Smooth muscle cell (in vitro differentiated cells): ENCODE data around the gene FGB. TPM values are rescaled to one million over a fixed set of nuclear protein-coding genes. Genes with fewer than 3 reads are reported as not detected.

ENCODE experiments used
- DNase-seq: peaks from one replicate; lab custom pipeline; 2025; ENCODE audit not compliant: unreplicated experiment; lab: John Stamatoyannopoulos, UW
- H2AFZ ChIP-seq: fragments of 200-600 bp; sonication (generic); 2 replicates; pipeline ENCODE4 v1.6.0; 2016; ENCODE audit warnings: antibody characterized with exemption, low read depth, mild to moderate bottlenecking
- H3F3A ChIP-seq: fragments of 200-600 bp; sonication (generic); 2 replicates; pipeline ENCODE4 v1.6.0; 2017; ENCODE audit warnings: antibody characterized with exemption, low read depth
- H3K27ac ChIP-seq: fragments of 200-600 bp; sonication (generic); 2 replicates; pipeline ENCODE4 v1.5.1; 2016; ENCODE audit warnings: low read depth, mild to moderate bottlenecking
- H3K27me3 ChIP-seq: fragments of 200-600 bp; sonication (generic); 2 replicates; pipeline ENCODE4 v1.6.1; 2016; ENCODE audit warnings: low read depth, mild to moderate bottlenecking
- H3K36me3 ChIP-seq: fragments of 200-600 bp; sonication (generic); 2 replicates; pipeline ENCODE4 v1.5.1; 2016; ENCODE audit warnings: low read depth
- H3K4me1 ChIP-seq: fragments of 200-600 bp; sonication (generic); 2 replicates; pipeline ENCODE4 v1.5.1; 2016; ENCODE audit warnings: low read depth
- H3K4me2 ChIP-seq: fragments of 200-600 bp; sonication (generic); 2 replicates; pipeline ENCODE4 v1.6.0; 2016; ENCODE audit warnings: mild to moderate bottlenecking
- H3K4me3 ChIP-seq: fragments of 200-600 bp; sonication (generic); 2 replicates; pipeline ENCODE4 v1.5.1; 2016; ENCODE audit warnings: mild to moderate bottlenecking
- H3K79me2 ChIP-seq: fragments of 200-600 bp; sonication (generic); 2 replicates; pipeline ENCODE4 v1.6.0; 2016; ENCODE audit warnings: low read depth, mild to moderate bottlenecking
- H3K9ac ChIP-seq: fragments of 200-600 bp; sonication (generic); 2 replicates; pipeline ENCODE4 v1.6.0; 2016; ENCODE audit warnings: low read depth
- H3K9me3 ChIP-seq: fragments of 200-600 bp; sonication (generic); replicated peaks from 2 replicates; pipeline ENCODE4 v1.5.1; 2016; ENCODE audit warnings: low read depth
- H4K20me1 ChIP-seq: fragments of 200-600 bp; sonication (generic); 2 replicates; pipeline ENCODE4 v1.6.0; 2016; ENCODE audit warnings: low read depth
- WGBS: methylation state at CpG from one replicate; pipeline ENCODE4 v1.1.7; 2016; ENCODE audit warnings: low lambda C conversion rate; 5-methylcytosine and 5-hydroxymethylcytosine counted together
- polyA plus RNA-seq: library from polyadenylated mRNA; unstranded; fragments of >200 nt; fragmentation: Nextera tagmentation; extraction: Ambion mirVana; gene quantifications from 2 replicates; pipeline ENCODE4 v1.2.1, GENCODE V29; 2016
- total RNA-seq: library from RNA; depleted of rRNA; stranded (reverse); fragments of >200 nt; gene quantifications from 2 replicates; pipeline ENCODE4 v1.2.3, GENCODE V29; 2014
- TF ChIP-seq, protein P1 (sequence below): fragments of 200-600 bp; sonication (generic); IDR thresholded peaks from 2 replicates; pipeline ENCODE4 v1.5.1; 2017; ENCODE audit warnings: borderline replicate concordance, mild to moderate bottlenecking, antibody characterized with exemption; ENCODE audit not compliant: insufficient read depth, poor library complexity, severe bottlenecking

Gene FGB
- total and polyA plus RNA-seq, 2 experiments from 2014 or later: 1.1 TPM; not detected in 1

DNA sequence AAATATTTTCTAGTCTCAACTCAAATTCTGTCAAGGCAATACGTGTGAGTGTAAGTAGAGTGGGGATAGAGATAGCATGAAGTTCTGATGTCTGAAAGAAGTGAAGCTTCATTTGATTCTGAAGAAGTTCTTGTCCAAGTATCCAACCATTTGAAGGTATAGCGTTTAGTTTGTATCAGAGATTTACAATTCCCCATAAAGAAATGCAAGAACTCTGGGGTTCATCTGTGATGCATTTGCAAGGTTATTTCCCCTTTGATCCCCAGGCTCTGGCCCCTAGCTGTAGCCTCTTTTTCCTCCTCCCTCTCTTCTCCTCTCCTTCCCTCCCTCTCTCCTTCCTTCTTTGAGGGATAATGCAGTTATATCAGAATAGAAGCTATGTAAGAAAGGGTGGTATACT lies 19.9 kb downstream of the FGB start:
- Histone ChIP-seq H3K4me1 (no peaks in the 10 kb centered on the region), H3F3A (no peaks in the 10 kb centered on the region), H3K36me3 (no peaks in the 10 kb centered on the region), H3K4me2 (no peak overlapping the region), H2AFZ (no peak overlapping the region), H3K27ac (no peak overlapping the region), H3K9me3 (no peaks in the 10 kb centered on the region), H3K9ac (no peak overlapping the region), H4K20me1 (no peaks in the 10 kb centered on the region), H3K4me3 (no peak overlapping the region), H3K27me3 (no peaks in the 10 kb centered on the region), H3K79me2 (no peaks in the 10 kb centered on the region)
- WGBS: 57% methylated on average over 2 of the region's 2 CpGs
- TF ChIP-seq, protein P1, sequence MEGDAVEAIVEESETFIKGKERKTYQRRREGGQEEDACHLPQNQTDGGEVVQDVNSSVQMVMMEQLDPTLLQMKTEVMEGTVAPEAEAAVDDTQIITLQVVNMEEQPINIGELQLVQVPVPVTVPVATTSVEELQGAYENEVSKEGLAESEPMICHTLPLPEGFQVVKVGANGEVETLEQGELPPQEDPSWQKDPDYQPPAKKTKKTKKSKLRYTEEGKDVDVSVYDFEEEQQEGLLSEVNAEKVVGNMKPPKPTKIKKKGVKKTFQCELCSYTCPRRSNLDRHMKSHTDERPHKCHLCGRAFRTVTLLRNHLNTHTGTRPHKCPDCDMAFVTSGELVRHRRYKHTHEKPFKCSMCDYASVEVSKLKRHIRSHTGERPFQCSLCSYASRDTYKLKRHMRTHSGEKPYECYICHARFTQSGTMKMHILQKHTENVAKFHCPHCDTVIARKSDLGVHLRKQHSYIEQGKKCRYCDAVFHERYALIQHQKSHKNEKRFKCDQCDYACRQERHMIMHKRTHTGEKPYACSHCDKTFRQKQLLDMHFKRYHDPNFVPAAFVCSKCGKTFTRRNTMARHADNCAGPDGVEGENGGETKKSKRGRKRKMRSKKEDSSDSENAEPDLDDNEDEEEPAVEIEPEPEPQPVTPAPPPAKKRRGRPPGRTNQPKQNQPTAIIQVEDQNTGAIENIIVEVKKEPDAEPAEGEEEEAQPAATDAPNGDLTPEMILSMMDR: no peak
- DNase-seq: no peak

DNA sequence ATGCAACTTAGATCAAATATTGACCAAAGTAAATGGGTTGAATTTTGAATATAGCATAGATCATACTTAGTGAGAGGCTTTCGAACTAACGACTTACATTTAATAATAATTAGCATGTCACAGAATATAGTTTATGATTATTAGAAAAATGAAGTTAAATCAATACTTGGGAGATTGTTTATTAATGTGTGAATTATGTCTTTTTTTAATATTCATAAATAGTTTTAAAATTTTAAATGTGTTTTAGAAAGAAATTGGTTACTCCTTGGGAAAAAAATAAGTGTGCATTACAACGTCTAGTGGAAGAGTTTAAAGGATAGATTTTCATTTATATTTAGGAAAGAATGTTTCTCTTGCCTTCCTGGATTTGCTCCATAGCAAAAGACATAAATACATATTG lies 20.4 kb downstream of the FGB start:
- H3K9me3 ChIP-seq: no peaks in the 10 kb centered on the region
- WGBS: 87% methylated on average over 3 of the region's 3 CpGs

DNA sequence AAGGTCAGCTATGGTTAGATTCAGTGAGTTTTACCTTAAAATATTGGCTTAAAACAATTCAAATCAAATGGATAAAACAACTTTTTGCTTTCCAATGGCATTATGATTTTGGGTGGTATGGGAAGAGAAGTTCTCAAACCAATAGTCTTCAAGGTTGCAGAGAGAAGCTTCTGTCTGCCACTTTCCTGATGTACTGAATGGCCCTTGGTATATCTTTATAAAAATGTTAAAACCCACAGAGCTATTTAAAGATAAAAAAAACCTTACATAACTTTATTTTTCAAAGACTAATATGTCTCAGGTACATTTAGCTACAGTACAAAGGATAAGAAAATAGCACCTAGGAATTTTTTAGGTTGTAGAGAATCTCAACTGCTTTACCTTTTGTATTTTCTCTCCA lies 20.9 kb downstream of the FGB start:
- Histone ChIP-seq H3K9me3 (no peaks in the 10 kb centered on the region), H3K9ac (no peak overlapping the region), H3K36me3 (no peaks in the 10 kb centered on the region), H3K4me2 (no peak overlapping the region), H3K4me3 (no peak overlapping the region), H3F3A (no peaks in the 10 kb centered on the region), H3K4me1 (no peaks in the 10 kb centered on the region), H3K27me3 (no peaks in the 10 kb centered on the region), H2AFZ (no peak overlapping the region), H3K27ac (no peak overlapping the region), H3K79me2 (no peaks in the 10 kb centered on the region), H4K20me1 (no peaks in the 10 kb centered on the region)
- TF ChIP-seq, protein P1: no peak
- DNase-seq: no peak

More for the DNA sequence above, 20.4 kb downstream of the FGB start:
- no peak overlapping the region for H3K4me2 ChIP-seq
- H3F3A ChIP-seq: no peaks in the 10 kb centered on the region
- no peaks in the 10 kb centered on the region for H4K20me1 ChIP-seq
- H3K36me3 ChIP-seq: no peaks in the 10 kb centered on the region
- H3K4me3 ChIP-seq: no peak overlapping the region
- no peak overlapping the region for H3K9ac ChIP-seq
- no peaks in the 10 kb centered on the region for H3K27me3 ChIP-seq
- no peaks in the 10 kb centered on the region for H3K4me1 ChIP-seq
- no peak for DNase-seq
- TF ChIP-seq, protein P1: no peak
- H2AFZ ChIP-seq: no peak overlapping the region
- H3K79me2 ChIP-seq: no peaks in the 10 kb centered on the region
- H3K27ac ChIP-seq: no peak overlapping the region

DNA sequence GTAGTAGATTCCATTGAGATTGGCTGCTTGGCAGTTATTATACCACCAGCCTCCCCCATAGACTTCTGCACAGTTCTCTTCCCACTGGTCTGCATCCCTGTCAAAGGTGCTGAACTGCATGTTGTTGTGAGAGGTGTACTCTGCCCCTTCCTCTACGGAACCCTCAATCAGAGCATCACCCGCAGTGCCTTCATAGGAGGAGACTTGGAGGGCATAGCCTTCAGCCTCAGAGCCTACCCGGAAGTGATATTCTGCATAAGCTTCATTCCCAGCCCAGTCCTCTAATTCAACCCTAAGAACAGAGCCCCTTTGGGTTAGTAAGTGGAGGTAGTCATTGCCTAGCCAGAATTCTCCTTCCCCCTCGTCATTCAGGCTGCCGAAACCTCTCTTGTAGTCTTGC lies 21.4 kb downstream of the FGB start:
- Histone ChIP-seq H4K20me1 (no peaks in the 10 kb centered on the region), H3K4me2 (no peak overlapping the region), H3K4me3 (no peak overlapping the region), H3K9ac (no peak overlapping the region), H3K4me1 (no peaks in the 10 kb centered on the region), H2AFZ (no peak overlapping the region), H3K79me2 (no peaks in the 10 kb centered on the region), H3K36me3 (no peaks in the 10 kb centered on the region), H3K27ac (no peak overlapping the region), H3F3A (no peaks in the 10 kb centered on the region), H3K27me3 (no peaks in the 10 kb centered on the region), H3K9me3 (no peaks in the 10 kb centered on the region)
- TF ChIP-seq, protein P1: no peak
- WGBS: 94% methylated on average over 5 of the region's 5 CpGs
- DNase-seq: no peak
